Measurements from ENCODE around the gene SV2C.

The SV2C gene

GRCh38 chr5:76065258-76065657 lies 17.9 kb upstream of the SV2C start:
- Histone ChIP-seq H3K9me3 (ENCODE audit: insufficient read depth, low read depth, low read length) (no peaks in the 10 kb centered on the region), H4K91ac (ENCODE audit: low read depth, low read length) (no peak overlapping the region), H3K27me3 (ENCODE audit: insufficient read depth, low read length) (no peaks in the 10 kb centered on the region), H3K4me2 (ENCODE audit: low read length) (no peak overlapping the region), H3K4me1 (ENCODE audit: control insufficient read depth in 1 of 2, insufficient read depth in 2 of 2, low read length in 2 of 2) (no peaks in the 10 kb centered on the region), H3K4me3 (ENCODE audit: low read depth, low read length) (no peak overlapping the region), H2BK120ac (ENCODE audit: insufficient read depth, low read length, poor library complexity) (no peak overlapping the region), H3K18ac (ENCODE audit: low read length) (no peak overlapping the region), H2AFZ (ENCODE audit: insufficient read depth, low read length, poor library complexity) (no peak overlapping the region), H2BK12ac (ENCODE audit: low read length) (no peak overlapping the region), H3K23ac (ENCODE audit: low read length) (no peak overlapping the region), H3K79me1 (ENCODE audit: low read length) (no peaks in the 10 kb centered on the region), H2BK5ac (ENCODE audit: low read depth, low read length, poor library complexity) (no peak overlapping the region), H4K12ac (ENCODE audit: low read depth, low read length) (no peak overlapping the region), H2AK5ac (ENCODE audit: low read length) (no peak overlapping the region), H3K27ac (ENCODE audit: low read depth, low read length) (no peak overlapping the region), H4K8ac (ENCODE audit: low read depth, low read length) (no peak overlapping the region), H3K9ac (ENCODE audit: low read length) (no peak overlapping the region), H3K14ac (ENCODE audit: low read length) (no peak overlapping the region), H3K36me3 (ENCODE audit: control insufficient read depth in 1 of 2, insufficient read depth in 2 of 2, low read length in 2 of 2) (no peaks in the 10 kb centered on the region), H3K4ac (ENCODE audit: low read depth, low read length) (no peak overlapping the region), H3K79me2 (ENCODE audit: control insufficient read depth, insufficient read depth, low read length, poor library complexity) (no peaks in the 10 kb centered on the region)
- DNase-seq = no peak
- WGBS (ENCODE audit: extremely low coverage, insufficient coverage, insufficient read length) = no CpG with 5 or more reads among the region's 5 CpGs

GRCh38 chr5:76069061-76069735 lies 14.0 kb upstream of the SV2C start:
- H3K9ac ChIP-seq (ENCODE audit: low read length) = no peak overlapping the region
- H3K79me1 ChIP-seq (ENCODE audit: low read length) = no peaks in the 10 kb centered on the region
- H3K23ac ChIP-seq (ENCODE audit: low read length) = no peak overlapping the region
- no peak overlapping the region for H3K27ac ChIP-seq (ENCODE audit: low read depth, low read length)
- no peak overlapping the region for H4K12ac ChIP-seq (ENCODE audit: low read depth, low read length)
- H3K4me3 ChIP-seq (ENCODE audit: low read depth, low read length) = no peak overlapping the region
- H3K79me2 ChIP-seq (ENCODE audit: control insufficient read depth, insufficient read depth, low read length, poor library complexity) = no peaks in the 10 kb centered on the region
- no peak overlapping the region for H4K91ac ChIP-seq (ENCODE audit: low read depth, low read length)
- no peaks in the 10 kb centered on the region for H3K27me3 ChIP-seq (ENCODE audit: insufficient read depth, low read length)
- DNase-seq = no peak
- no peak overlapping the region for H2BK120ac ChIP-seq (ENCODE audit: insufficient read depth, low read length, poor library complexity)
- no peak overlapping the region for H3K4me2 ChIP-seq (ENCODE audit: low read length)
- no peak overlapping the region for H3K4ac ChIP-seq (ENCODE audit: low read depth, low read length)
- no peak overlapping the region for H3K18ac ChIP-seq (ENCODE audit: low read length)
- no peak overlapping the region for H2AK5ac ChIP-seq (ENCODE audit: low read length)
- no peaks in the 10 kb centered on the region for H3K9me3 ChIP-seq (ENCODE audit: insufficient read depth, low read depth, low read length)
- no peaks in the 10 kb centered on the region for H3K4me1 ChIP-seq (ENCODE audit: control insufficient read depth in 1 of 2, insufficient read depth in 2 of 2, low read length in 2 of 2)
- no peaks in the 10 kb centered on the region for H3K36me3 ChIP-seq (ENCODE audit: control insufficient read depth in 1 of 2, insufficient read depth in 2 of 2, low read length in 2 of 2)
- no peak overlapping the region for H2AFZ ChIP-seq (ENCODE audit: insufficient read depth, low read length, poor library complexity)
- WGBS (ENCODE audit: extremely low coverage, insufficient coverage, insufficient read length) = no CpG with 5 or more reads among the region's 4 CpGs
- no peak overlapping the region for H3K14ac ChIP-seq (ENCODE audit: low read length)
- no peak overlapping the region for H2BK5ac ChIP-seq (ENCODE audit: low read depth, low read length, poor library complexity)
- no peak overlapping the region for H2BK12ac ChIP-seq (ENCODE audit: low read length)
- no peak overlapping the region for H4K8ac ChIP-seq (ENCODE audit: low read depth, low read length)

- H3K9me3 ChIP-seq (ENCODE audit: insufficient read depth, low read depth, low read length) = peaks cover 2% of the 10 kb centered on the region
- H3K4ac ChIP-seq (ENCODE audit: low read depth, low read length) = no peak overlapping the region
- H3K79me1 ChIP-seq (ENCODE audit: low read length) = no peaks in the 10 kb centered on the region
- H2AFZ ChIP-seq (ENCODE audit: insufficient read depth, low read length, poor library complexity) = no peak overlapping the region
- no peak overlapping the region for H4K91ac ChIP-seq (ENCODE audit: low read depth, low read length)
- no peak overlapping the region for H2BK12ac ChIP-seq (ENCODE audit: low read length)
- no peaks in the 10 kb centered on the region for H3K36me3 ChIP-seq (ENCODE audit: control insufficient read depth in 1 of 2, insufficient read depth in 2 of 2, low read length in 2 of 2)
- no peak overlapping the region for H3K14ac ChIP-seq (ENCODE audit: low read length)
- H3K4me3 ChIP-seq (ENCODE audit: low read depth, low read length) = no peak overlapping the region
- no peak overlapping the region for H4K8ac ChIP-seq (ENCODE audit: low read depth, low read length)
- H3K79me2 ChIP-seq (ENCODE audit: control insufficient read depth, insufficient read depth, low read length, poor library complexity) = no peaks in the 10 kb centered on the region
- no peak overlapping the region for H2BK5ac ChIP-seq (ENCODE audit: low read depth, low read length, poor library complexity)
- no peak overlapping the region for H4K12ac ChIP-seq (ENCODE audit: low read depth, low read length)
- no peak overlapping the region for H3K27ac ChIP-seq (ENCODE audit: low read depth, low read length)
- H3K4me1 ChIP-seq (ENCODE audit: control insufficient read depth in 1 of 2, insufficient read depth in 2 of 2, low read length in 2 of 2) = no peaks in the 10 kb centered on the region
- no peak overlapping the region for H2AK5ac ChIP-seq (ENCODE audit: low read length)
- H3K18ac ChIP-seq (ENCODE audit: low read length) = no peak overlapping the region
- H2BK120ac ChIP-seq (ENCODE audit: insufficient read depth, low read length, poor library complexity) = no peak overlapping the region
- no CpG with 5 or more reads among the region's 2 CpGs for WGBS (ENCODE audit: extremely low coverage, insufficient coverage, insufficient read length)
- no peak overlapping the region for H3K9ac ChIP-seq (ENCODE audit: low read length)
- H3K27me3 ChIP-seq (ENCODE audit: insufficient read depth, low read length) = no peaks in the 10 kb centered on the region
- no peak overlapping the region for H3K4me2 ChIP-seq (ENCODE audit: low read length)
- peak; percentile 11 to 27 for DNase-seq
- no peak overlapping the region for H3K23ac ChIP-seq (ENCODE audit: low read length)
Measured at GRCh38 chr5:76074487-76075065, 8.6 kb upstream of the SV2C start.

GRCh38 chr5:76081811-76082771 lies 1.1 kb upstream of the SV2C start:
- Histone ChIP-seq H3K79me1 (ENCODE audit: low read length) (no peaks in the 10 kb centered on the region), H3K4me1 (ENCODE audit: control insufficient read depth in 1 of 2, insufficient read depth in 2 of 2, low read length in 2 of 2) (peaks cover 12 to 18% of the 10 kb centered on the region in 2 experiments), H3K4me3 (ENCODE audit: low read depth, low read length) (no peak overlapping the region), H4K12ac (ENCODE audit: low read depth, low read length) (no peak overlapping the region), H3K4ac (ENCODE audit: low read depth, low read length) (no peak overlapping the region), H3K27ac (ENCODE audit: low read depth, low read length) (no peak overlapping the region), H3K79me2 (ENCODE audit: control insufficient read depth, insufficient read depth, low read length, poor library complexity) (no peaks in the 10 kb centered on the region), H3K18ac (ENCODE audit: low read length) (no peak overlapping the region), H3K14ac (ENCODE audit: low read length) (no peak overlapping the region), H3K27me3 (ENCODE audit: insufficient read depth, low read length) (peaks cover 38% of the 10 kb centered on the region), H4K91ac (ENCODE audit: low read depth, low read length) (no peak overlapping the region), H3K9ac (ENCODE audit: low read length) (no peak overlapping the region), H2AK5ac (ENCODE audit: low read length) (no peak overlapping the region), H2BK5ac (ENCODE audit: low read depth, low read length, poor library complexity) (no peak overlapping the region), H2BK120ac (ENCODE audit: insufficient read depth, low read length, poor library complexity) (no peak overlapping the region), H3K23ac (ENCODE audit: low read length) (no peak overlapping the region), H4K8ac (ENCODE audit: low read depth, low read length) (no peak overlapping the region), H3K36me3 (ENCODE audit: control insufficient read depth in 1 of 2, insufficient read depth in 2 of 2, low read length in 2 of 2) (no peaks in the 10 kb centered on the region), H2AFZ (ENCODE audit: insufficient read depth, low read length, poor library complexity) (no peak overlapping the region), H3K4me2 (ENCODE audit: low read length) (peak overlapping the region; percentile 74), H3K9me3 (ENCODE audit: insufficient read depth, low read depth, low read length) (peaks cover 2% of the 10 kb centered on the region), H2BK12ac (ENCODE audit: low read length) (no peak overlapping the region)
- no peak for DNase-seq
- no CpG with 5 or more reads among the region's 45 CpGs for WGBS (ENCODE audit: extremely low coverage, insufficient coverage, insufficient read length)
